ENCODE measurements around the gene FOSL1. TPM values are rescaled to one million over a fixed set of nuclear protein-coding genes. Genes with fewer than 3 reads are reported as not detected.

Gene FOSL1
- total and polyA plus RNA-seq, 5 donors: 0.57 to 5.5 (median 0.97) TPM

DNA sequence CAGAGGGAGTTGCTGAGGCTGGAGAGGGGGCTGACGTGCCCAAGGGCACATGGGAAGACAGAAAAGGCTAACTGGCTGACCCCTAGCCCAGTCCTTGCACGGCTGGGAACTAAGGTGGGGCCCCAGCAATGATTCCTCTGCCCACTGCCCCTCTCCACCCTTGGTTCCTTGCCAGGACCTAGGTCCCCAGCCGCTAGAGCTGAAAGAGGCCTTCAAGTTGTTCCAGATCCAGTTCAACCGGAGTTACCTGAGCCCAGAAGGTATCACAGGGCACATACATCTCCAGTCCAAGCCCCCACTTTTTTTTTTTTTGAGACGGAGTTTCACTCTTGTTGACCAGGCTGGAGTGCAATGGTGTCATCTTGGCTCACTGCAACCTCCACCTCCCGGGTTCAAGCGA is 20.2 kb downstream of the FOSL1 start:
- H3K4me3 ChIP-seq (ENCODE audit: low read length): no peak overlapping the region
- H3K27ac ChIP-seq (ENCODE audit: low read length): no peak overlapping the region
- 73% methylated on average over 7 of the region's 7 CpGs for WGBS
- intact Hi-C loops (cut with DNase I): loop anchor here in 2 of 4 donors (5.0 to 10.0 kb wide), 2 partner anchors 85 to 107 kb away; partner anchors contain the start of gene SART1 (in 1 of the 2)
- H3K27me3 ChIP-seq (ENCODE audit: control insufficient read depth, insufficient read depth): no peaks in the 10 kb centered on the region
- no peaks in the 10 kb centered on the region for H3K4me1 ChIP-seq (ENCODE audit: control insufficient read depth, insufficient read depth, low read length)
- no peak for DNase-seq
- H3K9me3 ChIP-seq (ENCODE audit: control insufficient read depth, low read length): no peaks in the 10 kb centered on the region
- no peak for ATAC-seq

DNA sequence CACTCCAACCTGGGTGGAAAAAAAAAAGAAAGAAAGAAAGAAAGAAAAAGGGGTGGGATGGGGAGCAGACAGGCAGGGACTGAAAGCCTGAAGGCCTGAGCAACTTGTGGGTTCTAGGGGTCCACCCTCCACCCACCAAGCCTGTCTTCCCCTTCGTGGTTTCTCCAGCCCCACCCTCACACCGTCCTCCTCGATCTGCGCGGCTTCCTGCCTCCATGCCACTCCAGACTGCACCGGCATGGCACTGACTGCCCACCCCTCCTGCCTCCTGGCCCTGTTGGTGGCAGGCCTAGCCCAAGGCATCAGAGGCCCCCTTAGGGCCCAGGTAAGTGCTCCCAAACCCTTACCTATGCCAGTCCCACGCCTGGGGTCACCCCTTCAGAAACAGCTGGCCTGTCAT is 20.6 kb downstream of the FOSL1 start, which contains the start of gene CTSW:
Gene CTSW (plus strand): TSS at position 221 of the 400 bp plus-strand sequence. CDS start 18 bp downstream, at position 239.
- intact Hi-C loops (cut with DNase I): loop anchor here in 2 of 4 donors (5.0 to 10.0 kb wide), 2 partner anchors 85 to 108 kb away; partner anchors contain the start of gene SART1 (in 1 of the 2)
- H3K4me3 ChIP-seq (ENCODE audit: low read length): no peak within 1 kb of the TSS
- 41% methylated on average over 7 of the region's 7 CpGs for WGBS
- no peaks in the 10 kb centered on the region for H3K9me3 ChIP-seq (ENCODE audit: control insufficient read depth, low read length)
- DNase-seq (peak in 2 of 3 donors; percentile 53 to 66), ATAC-seq (no peak)
- no peak within 1 kb of the TSS for H3K27ac ChIP-seq (ENCODE audit: low read length)
- H3K4me1 ChIP-seq (ENCODE audit: control insufficient read depth, insufficient read depth, low read length): no peaks in the 10 kb centered on the region
- no peaks in the 10 kb centered on the region for H3K27me3 ChIP-seq (ENCODE audit: control insufficient read depth, insufficient read depth)

DNA sequence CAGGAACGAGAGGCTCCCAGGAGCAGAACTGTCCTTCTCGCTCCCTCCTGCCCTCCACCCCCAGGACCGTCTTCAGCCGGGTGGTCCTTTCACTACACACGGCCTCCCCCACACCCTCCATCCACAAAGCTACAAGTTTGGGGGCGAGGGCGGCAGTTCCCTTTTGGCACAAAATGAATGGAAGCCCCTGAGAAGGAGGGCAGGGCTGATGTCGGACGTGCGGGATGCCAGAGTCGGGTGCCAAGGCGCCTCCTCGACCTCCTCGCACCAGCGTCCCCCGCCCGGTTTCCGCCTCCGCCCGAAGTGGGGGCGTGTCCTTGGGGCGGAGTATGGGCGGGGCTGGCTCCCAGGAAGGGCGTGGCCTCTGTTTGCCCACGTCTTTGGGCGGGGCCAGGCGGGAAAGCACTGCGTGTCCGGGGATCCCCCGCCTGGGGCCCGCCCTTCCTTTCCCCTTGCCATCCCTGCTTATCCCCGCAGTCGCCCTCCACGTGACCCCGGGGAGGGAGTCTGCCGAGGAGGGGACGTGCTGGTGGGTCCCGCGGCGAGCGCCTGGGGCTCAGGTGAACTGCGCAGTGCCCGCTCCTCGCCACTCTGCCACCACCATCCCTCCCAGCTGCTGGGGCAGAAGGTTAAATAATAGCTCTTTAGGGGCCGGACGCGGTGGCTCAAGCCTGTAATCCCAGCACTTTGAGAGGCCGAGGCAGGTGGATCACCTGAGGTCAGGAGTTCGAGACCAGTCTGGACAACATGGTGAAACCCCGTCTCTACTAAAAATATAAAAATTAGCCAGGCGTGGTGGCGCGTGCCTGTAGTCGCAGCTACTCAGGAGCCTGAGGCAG is 26.7 kb downstream of the FOSL1 start:
- H3K9me3 ChIP-seq (ENCODE audit: control insufficient read depth, low read length): no peaks in the 10 kb centered on the region
- peak overlapping the region; percentile 79 for H3K4me3 ChIP-seq (ENCODE audit: low read length)
- peaks cover 5% of the 10 kb centered on the region for H3K4me1 ChIP-seq (ENCODE audit: control insufficient read depth, insufficient read depth, low read length)
- no peaks in the 10 kb centered on the region for H3K27me3 ChIP-seq (ENCODE audit: control insufficient read depth, insufficient read depth)
- H3K27ac ChIP-seq (ENCODE audit: low read length): peak overlapping the region; percentile 79
- intact Hi-C loops (cut with DNase I): no loop called here
- peak; percentile 96 to 99 (median 98) for DNase-seq
- ATAC-seq: peak; percentile 93 to 94
- WGBS: 8% methylated on average over 53 of the region's 54 CpGs

GRCh38 chr11:65872586-65873317 is 27.4 kb downstream of the FOSL1 start, which contains the start of gene EFEMP2:
Gene EFEMP2 (minus strand): TSS chr11:65872800. CDS start chr11:65872354, 446 bp downstream.
- peak; percentile 71 to 90 (median 89) for DNase-seq
- Histone ChIP-seq H3K27ac (ENCODE audit: low read length) (peak within 1 kb of the TSS; percentile 80), H3K4me1 (ENCODE audit: control insufficient read depth, insufficient read depth, low read length) (peaks cover 5% of the 10 kb centered on the region), H3K9me3 (ENCODE audit: control insufficient read depth, low read length) (no peaks in the 10 kb centered on the region), H3K4me3 (ENCODE audit: low read length) (peak within 1 kb of the TSS; percentile 79), H3K27me3 (ENCODE audit: control insufficient read depth, insufficient read depth) (no peaks in the 10 kb centered on the region)
- intact Hi-C loops (cut with DNase I): no loop called here
- 1% methylated on average over 69 of the region's 69 CpGs for WGBS
- peak; percentile 37 to 58 for ATAC-seq

DNA sequence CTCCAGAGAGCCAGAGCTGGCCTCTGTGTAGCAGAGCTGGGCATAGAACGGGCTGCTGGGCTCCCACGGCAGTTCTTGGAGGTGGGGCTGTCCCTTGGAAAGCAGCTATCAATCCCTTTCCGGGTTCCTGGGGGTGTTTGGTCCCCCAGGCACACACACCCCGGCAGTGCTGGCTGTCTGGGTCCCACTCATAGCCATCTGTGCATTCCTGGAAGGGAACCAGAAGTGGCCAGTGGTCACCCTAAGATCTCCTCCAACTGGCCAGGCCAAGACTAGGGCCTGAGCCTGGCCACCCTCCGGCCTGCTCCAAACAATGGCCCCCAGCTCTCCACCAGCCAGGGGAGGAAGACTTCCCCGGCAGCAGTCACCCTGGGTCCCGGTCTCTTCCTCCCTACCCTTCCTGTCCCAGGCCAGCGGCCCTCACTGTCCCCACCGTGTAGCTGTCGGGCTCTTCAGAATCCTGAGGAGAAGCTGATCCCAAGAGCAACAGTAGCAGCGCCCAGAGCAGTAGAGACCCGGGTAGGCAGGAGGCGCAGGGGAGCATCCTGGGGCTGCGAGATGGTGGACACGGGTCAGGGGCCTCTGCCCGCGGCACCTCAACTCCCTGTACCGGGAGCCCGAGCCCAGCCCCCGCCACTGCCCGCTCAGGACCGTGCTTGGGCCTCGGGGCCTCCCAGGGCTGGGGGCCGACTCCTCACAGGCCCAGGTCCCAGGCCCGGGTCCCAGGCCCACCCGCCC is 28.2 kb downstream of the FOSL1 start:
- Histone ChIP-seq H3K27ac (ENCODE audit: low read length) (peak overlapping the region; percentile 46), H3K4me3 (ENCODE audit: low read length) (peak overlapping the region; percentile 79), H3K27me3 (ENCODE audit: control insufficient read depth, insufficient read depth) (no peaks in the 10 kb centered on the region), H3K9me3 (ENCODE audit: control insufficient read depth, low read length) (no peaks in the 10 kb centered on the region), H3K4me1 (ENCODE audit: control insufficient read depth, insufficient read depth, low read length) (peaks cover 5% of the 10 kb centered on the region)
- WGBS: 9% methylated on average over 26 of the region's 26 CpGs
- intact Hi-C loops (cut with DNase I): no loop called here
- DNase-seq (peak; percentile 38 to 79 (median 77)), ATAC-seq (peak; percentile 6 to 11)

GRCh38 chr11:65870706-65871681 is 29.2 kb downstream of the FOSL1 start:
- Histone ChIP-seq H3K27ac (ENCODE audit: low read length) (peak overlapping the region; percentile 46), H3K27me3 (ENCODE audit: control insufficient read depth, insufficient read depth) (no peaks in the 10 kb centered on the region), H3K4me3 (ENCODE audit: low read length) (no peak overlapping the region), H3K4me1 (ENCODE audit: control insufficient read depth, insufficient read depth, low read length) (peaks cover 5% of the 10 kb centered on the region), H3K9me3 (ENCODE audit: control insufficient read depth, low read length) (no peaks in the 10 kb centered on the region)
- WGBS: 55% methylated on average over 24 of the region's 24 CpGs
- ATAC-seq: no peak
- intact Hi-C loops (cut with DNase I): no loop called here
- DNase-seq: peak; percentile 47 to 77 (median 75)

DNA sequence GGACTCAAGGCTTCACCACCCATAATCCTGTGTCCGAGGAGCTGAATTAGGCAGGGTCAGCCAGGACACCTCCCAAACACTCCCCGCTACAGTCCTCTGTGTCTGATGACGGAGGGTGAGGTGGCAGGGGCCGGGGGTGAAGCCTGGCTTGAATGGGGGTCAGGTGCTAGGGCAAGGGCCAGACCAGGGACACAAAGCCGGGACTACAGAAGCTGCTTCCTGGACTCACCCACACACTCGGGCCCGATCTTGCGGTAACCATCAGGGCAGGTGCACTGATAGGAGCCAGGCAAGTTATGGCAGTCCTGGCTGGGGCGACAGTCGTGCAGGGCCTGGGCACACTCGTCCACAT is 29.9 kb downstream of the FOSL1 start:
- DNase-seq (peak; percentile 17 to 58 (median 42)), ATAC-seq (no peak)
- WGBS: 69% methylated on average over 11 of the region's 11 CpGs
- intact Hi-C loops (cut with DNase I): no loop called here
- Histone ChIP-seq H3K4me1 (ENCODE audit: control insufficient read depth, insufficient read depth, low read length) (peaks cover 5% of the 10 kb centered on the region), H3K4me3 (ENCODE audit: low read length) (no peak overlapping the region), H3K9me3 (ENCODE audit: control insufficient read depth, low read length) (no peaks in the 10 kb centered on the region), H3K27ac (ENCODE audit: low read length) (no peak overlapping the region), H3K27me3 (ENCODE audit: control insufficient read depth, insufficient read depth) (no peaks in the 10 kb centered on the region)

DNA sequence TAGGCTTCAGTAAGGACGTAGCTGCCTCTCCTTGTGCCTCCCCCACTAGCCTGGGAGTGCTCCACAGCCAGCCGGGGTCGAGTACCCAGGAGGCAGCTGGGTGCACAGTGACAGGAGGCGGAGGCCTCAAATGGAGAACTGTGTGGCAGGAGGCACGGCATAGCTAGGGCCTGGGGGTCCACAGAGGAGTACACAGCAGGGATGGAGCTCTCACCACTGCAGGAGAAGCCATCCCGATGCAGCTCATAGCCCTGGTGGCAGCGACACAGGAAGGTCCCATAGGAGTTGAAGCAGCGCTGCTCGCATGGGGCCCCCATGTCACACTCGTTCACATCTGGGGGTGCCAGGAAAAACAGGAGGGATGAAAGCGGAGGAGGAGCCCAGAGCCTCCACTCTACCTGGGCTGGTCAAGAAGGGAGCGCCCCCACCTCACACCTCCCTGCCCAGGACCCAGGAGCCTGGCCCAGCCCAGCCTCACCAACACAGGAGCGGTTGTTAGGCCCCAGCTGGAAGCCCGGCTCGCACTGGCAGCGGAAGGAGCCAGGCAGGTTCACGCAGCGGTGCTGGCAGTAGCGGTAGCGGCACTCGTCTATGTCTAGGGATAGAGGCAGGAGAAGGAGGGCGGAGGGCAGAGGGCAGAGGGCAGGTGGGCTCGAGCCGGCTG is 30.4 kb downstream of the FOSL1 start:
- H3K9me3 ChIP-seq (ENCODE audit: control insufficient read depth, low read length): no peaks in the 10 kb centered on the region
- no peak for ATAC-seq
- no peak overlapping the region for H3K27ac ChIP-seq (ENCODE audit: low read length)
- peak; percentile 18 to 65 (median 50) for DNase-seq
- 82% methylated on average over 24 of the region's 24 CpGs for WGBS
- no peak overlapping the region for H3K4me3 ChIP-seq (ENCODE audit: low read length)
- intact Hi-C loops (cut with DNase I): no loop called here
- peaks cover 5% of the 10 kb centered on the region for H3K4me1 ChIP-seq (ENCODE audit: control insufficient read depth, insufficient read depth, low read length)
- no peaks in the 10 kb centered on the region for H3K27me3 ChIP-seq (ENCODE audit: control insufficient read depth, insufficient read depth)

- no peak overlapping the region for H3K4me3 ChIP-seq (ENCODE audit: low read length)
- peaks cover 5% of the 10 kb centered on the region for H3K4me1 ChIP-seq (ENCODE audit: control insufficient read depth, insufficient read depth, low read length)
- DNase-seq (peak in 1 of 3 donors; percentile 25), ATAC-seq (no peak)
- intact Hi-C loops (cut with DNase I): no loop called here
- no peaks in the 10 kb centered on the region for H3K9me3 ChIP-seq (ENCODE audit: control insufficient read depth, low read length)
- H3K27me3 ChIP-seq (ENCODE audit: control insufficient read depth, insufficient read depth): no peaks in the 10 kb centered on the region
- H3K27ac ChIP-seq (ENCODE audit: low read length): no peak overlapping the region
- 95% methylated on average over 3 of the region's 3 CpGs for WGBS
Observed at GRCh38 chr11:65868907-65869306, 31.3 kb downstream of the FOSL1 start.
